ENCODE measurements around the gene CMTM4.

- TF ChIP-seq, protein P1, sequence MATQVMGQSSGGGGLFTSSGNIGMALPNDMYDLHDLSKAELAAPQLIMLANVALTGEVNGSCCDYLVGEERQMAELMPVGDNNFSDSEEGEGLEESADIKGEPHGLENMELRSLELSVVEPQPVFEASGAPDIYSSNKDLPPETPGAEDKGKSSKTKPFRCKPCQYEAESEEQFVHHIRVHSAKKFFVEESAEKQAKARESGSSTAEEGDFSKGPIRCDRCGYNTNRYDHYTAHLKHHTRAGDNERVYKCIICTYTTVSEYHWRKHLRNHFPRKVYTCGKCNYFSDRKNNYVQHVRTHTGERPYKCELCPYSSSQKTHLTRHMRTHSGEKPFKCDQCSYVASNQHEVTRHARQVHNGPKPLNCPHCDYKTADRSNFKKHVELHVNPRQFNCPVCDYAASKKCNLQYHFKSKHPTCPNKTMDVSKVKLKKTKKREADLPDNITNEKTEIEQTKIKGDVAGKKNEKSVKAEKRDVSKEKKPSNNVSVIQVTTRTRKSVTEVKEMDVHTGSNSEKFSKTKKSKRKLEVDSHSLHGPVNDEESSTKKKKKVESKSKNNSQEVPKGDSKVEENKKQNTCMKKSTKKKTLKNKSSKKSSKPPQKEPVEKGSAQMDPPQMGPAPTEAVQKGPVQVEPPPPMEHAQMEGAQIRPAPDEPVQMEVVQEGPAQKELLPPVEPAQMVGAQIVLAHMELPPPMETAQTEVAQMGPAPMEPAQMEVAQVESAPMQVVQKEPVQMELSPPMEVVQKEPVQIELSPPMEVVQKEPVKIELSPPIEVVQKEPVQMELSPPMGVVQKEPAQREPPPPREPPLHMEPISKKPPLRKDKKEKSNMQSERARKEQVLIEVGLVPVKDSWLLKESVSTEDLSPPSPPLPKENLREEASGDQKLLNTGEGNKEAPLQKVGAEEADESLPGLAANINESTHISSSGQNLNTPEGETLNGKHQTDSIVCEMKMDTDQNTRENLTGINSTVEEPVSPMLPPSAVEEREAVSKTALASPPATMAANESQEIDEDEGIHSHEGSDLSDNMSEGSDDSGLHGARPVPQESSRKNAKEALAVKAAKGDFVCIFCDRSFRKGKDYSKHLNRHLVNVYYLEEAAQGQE (IDR thresholded peaks at IDR 0.05; ENCODE audit: insufficient replicate concordance, low read depth): no peak
- TF ChIP-seq, protein P2, sequence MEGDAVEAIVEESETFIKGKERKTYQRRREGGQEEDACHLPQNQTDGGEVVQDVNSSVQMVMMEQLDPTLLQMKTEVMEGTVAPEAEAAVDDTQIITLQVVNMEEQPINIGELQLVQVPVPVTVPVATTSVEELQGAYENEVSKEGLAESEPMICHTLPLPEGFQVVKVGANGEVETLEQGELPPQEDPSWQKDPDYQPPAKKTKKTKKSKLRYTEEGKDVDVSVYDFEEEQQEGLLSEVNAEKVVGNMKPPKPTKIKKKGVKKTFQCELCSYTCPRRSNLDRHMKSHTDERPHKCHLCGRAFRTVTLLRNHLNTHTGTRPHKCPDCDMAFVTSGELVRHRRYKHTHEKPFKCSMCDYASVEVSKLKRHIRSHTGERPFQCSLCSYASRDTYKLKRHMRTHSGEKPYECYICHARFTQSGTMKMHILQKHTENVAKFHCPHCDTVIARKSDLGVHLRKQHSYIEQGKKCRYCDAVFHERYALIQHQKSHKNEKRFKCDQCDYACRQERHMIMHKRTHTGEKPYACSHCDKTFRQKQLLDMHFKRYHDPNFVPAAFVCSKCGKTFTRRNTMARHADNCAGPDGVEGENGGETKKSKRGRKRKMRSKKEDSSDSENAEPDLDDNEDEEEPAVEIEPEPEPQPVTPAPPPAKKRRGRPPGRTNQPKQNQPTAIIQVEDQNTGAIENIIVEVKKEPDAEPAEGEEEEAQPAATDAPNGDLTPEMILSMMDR (IDR thresholded peaks at IDR 0.05; ENCODE audit: insufficient read depth, low read length): no peak
Measured at GRCh38 chr16:66616592-66616991, 80.0 kb downstream of the CMTM4 start.

Data from HL-60 (cell line).